HG03108 (cell line): ENCODE measurements around the gene TAGLN3.

Experiments
- ATAC-seq: cut with Tn5 transposase; IDR thresholded peaks from one replicate; pipeline ENCODE4 v1.9.1; 2021; ENCODE audit warnings: moderate library complexity; ENCODE audit not compliant: unreplicated experiment

The TAGLN3 gene

GRCh38 chr3:111976254-111976653 is 22.5 kb upstream of the TAGLN3 start:
- ATAC-seq: no peak

- ATAC-seq: peak; percentile 94
Measured at GRCh38 chr3:111978583-111979433, 19.9 kb upstream of the TAGLN3 start, which contains the start of gene ABHD10. ABHD10 (plus strand) TSS chr3:111979026; CDS start chr3:111979062, 36 bp downstream.

- peak; percentile 30 for ATAC-seq
Measured at GRCh38 chr3:111979434-111980038, 19.2 kb upstream of the TAGLN3 start.

GRCh38 chr3:111980716-111981456 is 17.8 kb upstream of the TAGLN3 start:
- ATAC-seq: no peak

- no peak for ATAC-seq
Measured at GRCh38 chr3:111981457-111981763, 17.3 kb upstream of the TAGLN3 start.

- no peak for ATAC-seq
Measured at GRCh38 chr3:111984636-111985298, 14.0 kb upstream of the TAGLN3 start.

- no peak for ATAC-seq
Measured at GRCh38 chr3:111986800-111987199, 11.9 kb upstream of the TAGLN3 start.

GRCh38 chr3:111989061-111989678 is 9.6 kb upstream of the TAGLN3 start:
- peak; percentile 83 for ATAC-seq

- no peak for ATAC-seq
Measured at GRCh38 chr3:111993038-111993437, 5.7 kb upstream of the TAGLN3 start.

GRCh38 chr3:111999484-112000324 is 982 bp downstream of the TAGLN3 start:
- no peak for ATAC-seq

GRCh38 chr3:112000367-112000771 is 1.6 kb downstream of the TAGLN3 start:
- no peak for ATAC-seq

GRCh38 chr3:112000966-112001365 is 2.2 kb downstream of the TAGLN3 start:
- ATAC-seq: no peak

GRCh38 chr3:112001526-112001925 is 2.8 kb downstream of the TAGLN3 start:
- no peak for ATAC-seq

GRCh38 chr3:112002096-112002971 is 3.6 kb downstream of the TAGLN3 start:
- ATAC-seq: no peak

GRCh38 chr3:112003321-112004080 is 4.8 kb downstream of the TAGLN3 start:
- no peak for ATAC-seq

- no peak for ATAC-seq
Measured at GRCh38 chr3:112004187-112004586, 5.5 kb downstream of the TAGLN3 start.

GRCh38 chr3:112004669-112005068 is 5.9 kb downstream of the TAGLN3 start:
- no peak for ATAC-seq

- ATAC-seq: no peak
Measured at GRCh38 chr3:112005091-112005672, 6.5 kb downstream of the TAGLN3 start.
